Non-pigmented ciliary epithelial cell (primary cell): Measurements from ENCODE around the gene PC.

Experiments used
- DNase-seq: peaks from one replicate; pipeline ENCODE4 v3.0.0-alpha.2; 2010; ENCODE audit warnings: low read depth

The PC gene

GRCh38 chr11:66884443-66884842, 73.7 kb downstream of the PC start:
- no peak for DNase-seq

- DNase-seq = no peak
These were observed 74.9 kb downstream of the PC start for GRCh38 chr11:66883016-66883965.

- DNase-seq = no peak
These were observed 75.6 kb downstream of the PC start for GRCh38 chr11:66882561-66883015.

GRCh38 chr11:66881927-66882452, 76.2 kb downstream of the PC start:
- no peak for DNase-seq

- DNase-seq = no peak
These were observed 76.7 kb downstream of the PC start for GRCh38 chr11:66881451-66881835.

- no peak for DNase-seq
These were observed 77.4 kb downstream of the PC start for GRCh38 chr11:66880496-66881450.

GRCh38 chr11:66879999-66880398, 78.2 kb downstream of the PC start:
- DNase-seq = no peak

GRCh38 chr11:66879583-66879982, 78.6 kb downstream of the PC start:
- DNase-seq = no peak

- DNase-seq = no peak
These were observed 79.2 kb downstream of the PC start for GRCh38 chr11:66879000-66879399.

- no peak for DNase-seq
These were observed 79.7 kb downstream of the PC start for GRCh38 chr11:66878474-66878873.

GRCh38 chr11:66877588-66878385, 80.4 kb downstream of the PC start:
- no peak for DNase-seq

- no peak for DNase-seq
These were observed 82.8 kb downstream of the PC start for GRCh38 chr11:66875378-66875777.

GRCh38 chr11:66874232-66874631, 84.0 kb downstream of the PC start:
- DNase-seq = no peak

GRCh38 chr11:66871521-66871901, 86.7 kb downstream of the PC start:
- DNase-seq = no peak

- DNase-seq = no peak
These were observed 87.3 kb downstream of the PC start for GRCh38 chr11:66870616-66871520.

- DNase-seq = no peak
These were observed 88.1 kb downstream of the PC start for GRCh38 chr11:66870131-66870530.

GRCh38 chr11:66869567-66869870, 88.7 kb downstream of the PC start:
- no peak for DNase-seq

GRCh38 chr11:66868726-66869566, 89.2 kb downstream of the PC start:
- no peak for DNase-seq

GRCh38 chr11:66868082-66868725, 90.0 kb downstream of the PC start:
- DNase-seq = no peak
